GM11168 (cell line): ENCODE data around the gene TC2N.
"Not testable (repeated sequence)": the region's sequence is repeated elsewhere in the genome, so short reads cannot be mapped to it uniquely, and the experiment has no call there.

Experiments used
- in situ Hi-C: fragments of 300-500 bp; cut with MboI; formaldehyde crosslinking; loops from one replicate; pipeline ENCODE4 v1.12.0; 2022; ENCODE audit warnings: low sequenced_read_pairs; ENCODE audit not compliant: unreplicated experiment

The TC2N gene

DNA sequence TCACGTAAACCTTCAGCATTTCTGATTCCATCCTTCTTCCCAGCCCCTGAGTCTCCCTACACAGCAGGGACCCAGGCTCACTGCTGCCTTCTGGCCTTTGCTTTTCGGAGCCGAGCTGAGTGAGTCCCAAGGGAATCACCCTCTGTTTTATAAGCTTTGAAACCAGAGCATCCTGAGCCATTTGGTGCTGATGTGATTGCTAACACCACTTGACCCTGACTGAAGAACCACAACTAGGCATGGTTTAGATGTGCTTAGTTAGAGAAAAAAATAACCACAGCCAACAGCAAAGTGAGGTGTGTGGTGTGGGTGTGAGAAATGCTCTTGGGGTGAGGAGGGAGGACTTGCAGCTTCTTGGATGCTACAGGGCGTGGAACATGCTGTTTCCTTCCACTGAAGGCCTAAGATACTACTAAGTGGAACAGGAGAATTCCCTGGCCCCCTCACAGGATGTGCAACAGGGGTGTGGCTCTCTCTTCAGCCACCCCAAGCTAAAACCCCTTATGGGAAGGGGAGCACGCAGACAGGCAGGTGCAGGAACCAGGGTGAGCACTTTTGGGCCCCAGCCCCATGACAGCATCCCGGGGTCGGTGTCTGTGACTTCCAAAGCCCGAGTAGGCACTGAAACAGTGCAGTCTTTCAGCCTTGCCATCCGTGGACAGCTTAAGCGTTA, at the start of gene TC2N:
Gene TC2N (minus strand): TSS at position 221 of the 673 bp plus-strand sequence. CDS start 53,767 bp downstream, outside the sequence.
- in situ Hi-C loops, result no loop called here

DNA sequence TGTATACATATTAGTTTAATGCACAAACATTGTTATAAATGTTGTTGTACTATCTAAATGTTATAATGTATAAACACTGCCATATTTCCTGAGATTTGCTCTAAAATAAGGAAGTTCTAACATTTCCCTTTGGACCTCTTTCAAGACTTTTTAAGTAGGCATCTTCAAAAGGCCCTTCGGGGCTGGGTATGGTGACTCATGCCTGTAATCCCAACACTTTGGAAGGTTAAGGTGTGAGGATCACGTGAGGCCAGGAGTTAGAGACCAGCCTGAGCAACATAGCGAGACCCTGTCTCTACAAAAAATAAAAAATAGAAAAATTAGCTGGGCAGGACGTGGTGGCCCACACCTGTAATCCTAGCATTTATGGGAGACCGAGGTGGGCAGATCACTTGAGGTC, 44.7 kb upstream of the TC2N start:
- in situ Hi-C loops, result no loop called here

DNA sequence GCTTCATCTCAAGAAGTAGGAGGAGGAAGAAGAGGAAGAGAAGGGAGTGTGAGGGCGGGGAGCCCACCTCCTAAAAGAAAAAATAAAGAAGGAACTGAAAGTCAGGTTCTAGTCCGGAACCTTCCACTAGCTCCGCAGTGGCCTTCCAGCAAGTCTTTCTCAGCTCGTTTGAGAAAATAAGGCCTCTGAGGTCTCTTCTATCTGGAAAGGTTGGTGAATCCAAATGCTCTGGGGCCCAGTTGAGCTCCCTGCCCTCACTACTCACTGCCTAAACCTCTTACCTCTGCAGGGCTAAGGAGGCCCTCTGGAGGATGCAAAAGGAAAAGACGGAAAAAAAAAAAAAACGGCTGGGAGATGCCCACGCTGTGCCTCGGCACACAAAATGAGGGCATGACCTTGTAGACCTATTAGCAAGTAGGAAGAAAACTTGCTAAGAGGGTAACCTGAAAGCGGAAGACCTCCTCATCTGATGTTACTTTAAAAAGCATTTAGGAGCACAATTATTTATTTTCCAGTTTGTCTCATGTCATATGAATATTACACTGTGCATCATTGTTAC, 44.2 kb upstream of the TC2N start:
- in situ Hi-C loops, result no loop called here

DNA sequence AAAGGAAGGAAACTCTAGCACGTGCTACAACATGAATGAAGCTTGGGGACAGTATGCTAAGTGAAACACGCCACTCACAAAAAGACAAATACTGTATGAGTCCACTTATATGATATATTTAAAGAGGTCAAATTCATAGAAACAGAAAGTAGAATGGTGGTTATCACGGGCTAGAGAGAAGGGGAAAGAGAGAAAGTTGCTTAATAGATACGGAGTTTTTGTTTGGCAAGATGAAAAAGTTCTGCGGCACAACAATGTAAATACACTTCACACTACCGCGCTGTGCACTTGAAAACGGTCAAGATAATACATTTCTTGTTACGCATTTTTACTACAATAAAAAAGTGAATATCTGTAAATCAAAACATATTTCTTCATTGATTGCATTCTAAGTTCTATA, 42.9 kb upstream of the TC2N start:
- in situ Hi-C loops, result no loop called here

DNA sequence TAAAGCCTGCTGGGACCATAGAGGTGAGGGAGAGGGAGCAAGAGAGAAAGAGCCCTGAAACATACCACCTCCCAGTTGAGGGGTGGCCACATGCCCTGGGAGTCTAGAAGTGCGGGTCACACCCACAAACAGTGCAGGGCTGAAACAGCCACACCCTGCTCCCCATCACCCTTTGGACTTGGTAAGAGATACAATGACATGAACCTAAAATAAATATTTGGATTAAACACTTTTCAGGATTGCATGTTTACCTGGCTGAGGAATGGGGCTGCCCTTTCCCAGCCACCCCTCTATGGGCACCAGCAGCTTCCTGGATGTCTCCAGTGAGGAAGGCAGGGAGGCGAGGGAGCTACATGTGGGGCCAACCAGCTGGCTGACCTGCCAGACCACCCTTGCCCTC, 39.0 kb upstream of the TC2N start:
- in situ Hi-C loops, result no loop called here

DNA sequence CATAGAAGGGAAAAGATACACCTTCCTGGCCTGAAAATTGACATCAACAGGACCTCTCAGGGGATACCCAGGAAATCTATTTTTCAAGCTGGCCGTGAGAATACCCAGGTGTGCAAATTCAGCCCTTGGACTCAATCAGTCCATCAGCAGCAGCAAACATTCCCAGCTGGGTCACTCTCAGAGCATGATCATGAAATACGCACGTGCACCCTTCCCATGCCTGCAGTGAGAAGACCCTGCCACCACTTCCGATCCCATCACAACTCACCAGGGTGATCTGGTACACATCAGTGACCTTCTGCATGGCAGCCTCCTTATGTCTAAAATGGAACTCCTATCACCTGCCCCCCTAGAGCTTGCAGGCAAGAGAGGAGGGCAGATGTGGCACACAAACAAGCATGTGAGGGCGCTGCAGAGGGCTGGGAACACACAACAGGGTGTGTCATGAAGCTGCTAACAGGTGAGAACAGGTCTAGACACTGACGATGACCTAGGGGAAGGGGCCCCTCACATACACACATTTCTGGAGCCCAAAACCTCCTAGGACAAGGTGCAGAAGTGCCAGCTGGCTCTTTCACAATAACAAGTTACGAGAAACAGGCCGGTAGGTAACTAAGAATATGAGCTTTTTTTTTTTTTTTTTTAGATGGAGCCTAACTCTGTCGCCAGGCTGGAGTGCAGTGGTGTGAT, 37.8 kb upstream of the TC2N start:
- in situ Hi-C loops, result no loop called here

DNA sequence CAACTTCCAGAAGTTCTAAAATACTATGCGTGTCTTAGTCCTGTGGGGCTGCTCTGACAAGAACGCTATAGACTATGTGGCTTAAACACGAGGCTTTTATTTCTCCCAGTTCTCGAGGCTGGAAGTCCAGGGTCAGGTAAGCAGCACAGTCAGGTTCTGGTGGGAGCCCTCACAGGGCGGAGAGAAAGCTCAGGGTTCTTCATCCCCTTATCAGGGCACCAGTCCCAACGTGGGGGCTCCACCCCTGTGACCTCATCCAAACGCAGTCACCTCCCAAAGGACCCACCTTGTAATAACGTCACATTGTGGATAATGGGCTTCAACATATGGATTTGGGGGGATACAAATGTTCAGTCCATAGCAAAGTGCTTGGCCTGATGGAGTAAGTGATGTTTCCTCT, 37.1 kb upstream of the TC2N start:
- in situ Hi-C loops, result no loop called here

DNA sequence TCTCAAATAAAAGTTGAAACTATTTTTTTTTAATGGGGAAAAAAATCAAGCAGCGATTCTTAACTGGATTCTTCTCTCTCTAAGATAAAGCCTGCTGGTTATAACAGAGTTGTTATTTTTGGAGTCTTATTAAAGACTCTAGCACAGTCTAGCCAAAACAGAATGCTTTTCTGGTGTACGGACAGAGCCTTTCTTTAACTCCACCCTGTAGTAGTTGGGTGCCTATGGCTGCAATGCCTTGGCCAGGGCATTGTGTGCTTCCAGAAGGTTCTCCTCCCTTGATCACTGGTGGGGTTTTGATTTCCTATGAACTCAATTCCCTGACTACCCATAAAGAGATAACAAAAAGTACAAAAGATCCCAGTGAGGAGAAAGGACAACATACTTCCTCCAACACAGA, 35.7 kb upstream of the TC2N start:
- in situ Hi-C loops, result no loop called here

DNA sequence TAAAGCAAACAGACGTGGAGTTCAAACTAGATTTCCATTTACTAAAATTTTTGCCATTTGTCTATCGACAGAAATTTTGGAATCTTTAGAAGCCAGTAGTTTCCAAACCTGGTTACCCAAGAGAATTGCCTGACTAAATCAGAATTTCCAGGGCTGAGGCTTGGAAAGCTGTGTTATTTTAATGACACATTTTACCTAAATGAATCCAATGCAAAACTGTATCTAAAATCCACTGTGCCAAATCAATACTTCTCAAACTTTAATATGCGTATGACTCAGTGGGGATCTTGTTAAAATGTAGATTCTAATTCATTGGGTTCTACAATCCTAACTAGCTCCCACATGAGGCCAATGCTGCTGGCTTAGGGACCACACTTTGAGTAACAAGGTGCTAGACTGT, 35.0 kb upstream of the TC2N start:
- in situ Hi-C loops, result no loop called here

DNA sequence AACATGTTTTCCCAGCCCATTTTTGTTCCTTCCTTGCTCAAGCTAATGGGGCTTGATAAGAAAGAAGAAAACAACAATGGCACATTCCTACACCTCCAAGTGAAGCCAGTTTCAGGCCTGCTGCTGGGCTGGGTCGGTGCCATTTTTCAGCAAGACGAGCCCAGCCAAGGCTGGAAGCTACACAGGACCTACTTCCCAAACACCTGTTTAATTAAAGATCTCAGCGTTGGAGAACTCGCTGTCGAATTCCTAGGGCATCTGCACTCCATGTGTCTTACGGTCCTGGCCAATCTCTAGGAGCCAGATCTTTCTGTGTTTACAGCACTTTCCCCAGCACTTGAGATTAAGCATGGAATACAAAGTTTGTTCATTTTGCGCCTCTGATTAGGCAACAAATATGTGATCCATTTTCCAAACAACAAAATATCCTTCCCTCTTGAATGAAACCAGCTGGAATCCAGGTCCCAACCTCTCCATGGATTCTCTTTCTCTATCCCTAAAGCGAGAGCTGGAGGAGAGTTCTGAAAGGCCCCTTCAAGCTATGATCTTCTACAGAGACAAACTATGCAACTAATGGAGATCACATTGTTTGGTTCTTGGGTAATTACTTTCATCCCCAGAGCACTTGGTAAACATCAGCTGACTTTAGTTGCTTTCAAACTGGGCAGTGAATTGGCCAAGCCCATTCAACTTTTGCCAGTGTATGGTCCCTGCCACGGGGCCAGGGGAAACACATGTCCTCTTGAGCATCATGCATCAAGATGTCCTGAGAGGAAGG, 34.3 kb upstream of the TC2N start:
- in situ Hi-C loops, result no loop called here

DNA sequence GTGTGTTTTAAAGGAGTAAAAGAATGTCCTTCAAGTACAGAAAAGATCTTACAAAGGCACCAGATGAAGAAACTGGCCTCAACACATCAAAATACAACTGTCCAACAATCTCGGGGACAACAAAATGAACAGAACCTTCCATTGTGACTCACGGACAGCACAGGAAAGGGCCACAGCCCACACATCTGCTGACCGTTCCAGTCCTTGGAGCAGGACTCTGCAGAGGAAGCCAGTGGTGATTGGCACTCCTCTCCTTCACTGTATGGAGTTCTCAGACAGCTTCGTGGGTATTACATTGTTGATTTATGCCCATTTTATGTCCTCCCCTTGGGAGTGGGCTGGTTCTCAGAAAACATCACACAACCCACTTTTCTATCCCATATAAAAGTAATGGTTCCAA, 32.5 kb upstream of the TC2N start:
- in situ Hi-C loops, result no loop called here

DNA sequence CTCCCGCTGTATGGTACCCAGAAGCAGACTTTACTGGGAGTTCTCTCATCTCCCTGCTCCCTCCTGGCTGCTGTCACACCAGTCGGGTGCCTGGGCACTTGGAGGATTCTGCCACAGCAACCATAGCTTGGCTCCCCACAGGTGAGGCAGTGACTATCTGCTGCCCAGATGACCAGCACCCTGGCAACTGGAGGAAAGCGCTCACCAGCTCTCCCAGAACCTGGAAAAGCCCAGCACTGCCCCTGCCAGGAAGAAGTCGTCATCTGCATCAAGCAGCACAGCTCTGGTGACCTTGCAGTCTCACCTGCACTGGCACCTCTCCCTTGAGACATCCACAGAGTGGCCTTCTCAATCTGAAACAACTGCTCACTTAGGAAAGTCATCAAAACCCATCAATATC, 31.9 kb upstream of the TC2N start:
- in situ Hi-C loops, result no loop called here

DNA sequence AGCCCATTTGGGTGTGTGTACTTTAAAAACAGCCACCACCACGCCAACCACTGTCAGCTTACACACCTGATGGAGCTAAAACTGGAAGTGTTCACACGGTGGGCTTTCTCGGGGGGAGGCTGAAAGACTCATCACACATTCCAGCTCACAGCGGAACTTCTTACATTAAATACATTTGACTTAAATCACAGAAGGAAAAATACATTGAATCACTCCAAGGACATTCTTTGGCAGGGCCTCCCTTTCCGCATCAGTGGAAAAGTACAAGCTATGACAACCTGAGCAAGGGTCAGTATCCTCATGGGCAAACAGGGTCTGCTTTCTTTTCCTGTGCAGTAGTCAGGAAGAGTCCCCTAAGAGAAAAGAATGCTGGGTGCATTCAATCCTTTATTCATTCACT, 31.0 kb upstream of the TC2N start:
- in situ Hi-C loops, result no loop called here

DNA sequence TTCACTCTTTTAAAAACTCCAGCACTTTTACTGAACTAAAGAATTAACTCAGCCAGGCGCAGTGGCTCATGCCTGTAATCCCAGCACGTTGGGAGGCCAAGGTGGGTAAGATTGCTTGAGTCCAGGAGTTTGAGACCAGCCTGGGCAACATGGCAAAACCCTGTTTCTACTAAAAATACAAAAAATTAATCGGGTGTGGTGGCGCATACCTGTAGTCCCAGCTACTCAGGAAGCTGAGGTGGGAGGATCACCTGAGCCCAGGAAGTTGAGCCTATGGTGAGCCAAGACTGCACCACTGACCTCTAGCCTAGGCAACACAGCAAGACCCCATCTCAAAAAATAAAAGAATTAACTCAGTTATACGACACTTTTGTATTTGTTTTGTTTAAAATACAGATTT, 30.4 kb upstream of the TC2N start:
- in situ Hi-C loops, result not testable (repeated sequence)

DNA sequence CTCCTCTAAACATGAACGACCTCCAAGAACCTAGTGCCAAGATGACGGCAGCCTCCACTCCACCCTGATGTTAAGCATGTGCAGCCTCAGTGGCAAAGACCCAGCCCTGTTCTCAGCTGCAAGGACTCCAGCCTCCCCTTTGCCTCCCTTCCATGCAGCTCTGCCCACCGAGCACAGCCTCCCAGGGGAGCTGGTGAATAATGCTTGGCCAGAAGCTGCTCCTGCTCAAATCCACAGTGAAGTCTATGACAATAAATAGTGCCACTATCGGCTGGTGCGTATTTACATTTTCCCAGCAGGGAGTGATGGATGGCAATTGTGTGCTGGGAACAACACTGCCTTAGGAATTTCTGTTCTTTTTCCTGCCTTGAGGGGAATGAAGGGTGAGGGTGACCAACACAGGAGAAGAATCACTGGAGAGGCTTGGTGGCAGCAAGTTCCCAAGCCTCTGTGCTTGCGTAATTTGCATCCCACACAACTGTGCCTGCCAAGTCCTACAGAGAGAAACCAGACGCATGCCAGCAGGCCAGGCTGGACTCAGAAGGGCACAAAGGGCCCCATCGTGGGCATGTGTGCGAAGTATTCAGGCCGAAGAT, 29.9 kb upstream of the TC2N start:
- in situ Hi-C loops, result no loop called here

DNA sequence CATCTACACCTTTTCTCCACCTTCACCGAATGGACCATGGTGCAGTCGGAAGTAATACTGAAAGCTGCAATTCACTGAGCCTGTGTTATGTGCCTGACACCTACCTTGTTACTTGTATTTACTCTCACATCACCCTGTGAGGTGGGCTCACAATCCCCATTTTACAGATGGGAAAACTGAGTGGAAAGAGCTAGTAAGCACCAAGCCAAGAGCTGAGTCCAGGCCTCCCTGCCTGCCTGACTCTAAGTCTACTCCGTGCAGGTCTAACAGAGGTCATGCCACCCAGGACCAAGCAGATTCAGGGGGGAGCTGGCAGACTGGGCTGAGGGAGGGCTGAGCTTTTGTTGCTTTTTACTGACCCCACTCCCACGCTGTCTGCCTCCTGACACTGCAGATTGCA, 29.1 kb upstream of the TC2N start:
- in situ Hi-C loops, result no loop called here

DNA sequence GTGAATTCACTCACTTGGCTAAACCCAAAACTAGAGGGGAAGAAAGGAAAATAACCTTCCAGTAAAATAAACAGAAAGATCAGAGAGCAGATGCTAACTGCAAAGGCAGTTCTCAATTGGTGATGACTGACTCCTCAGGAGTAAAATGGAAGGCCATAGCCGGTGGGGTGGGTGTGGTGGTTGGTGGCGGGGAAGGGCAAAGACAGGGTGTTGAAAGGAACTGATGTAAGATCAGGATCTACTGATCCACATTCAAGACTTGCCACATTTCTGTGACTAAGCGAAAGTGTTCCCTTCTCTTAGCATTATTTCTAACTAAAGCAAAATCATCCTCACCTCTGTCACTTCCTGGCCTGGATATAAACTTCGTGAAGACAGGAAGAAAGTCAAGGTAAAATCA, 26.3 kb upstream of the TC2N start:
- in situ Hi-C loops, result no loop called here

DNA sequence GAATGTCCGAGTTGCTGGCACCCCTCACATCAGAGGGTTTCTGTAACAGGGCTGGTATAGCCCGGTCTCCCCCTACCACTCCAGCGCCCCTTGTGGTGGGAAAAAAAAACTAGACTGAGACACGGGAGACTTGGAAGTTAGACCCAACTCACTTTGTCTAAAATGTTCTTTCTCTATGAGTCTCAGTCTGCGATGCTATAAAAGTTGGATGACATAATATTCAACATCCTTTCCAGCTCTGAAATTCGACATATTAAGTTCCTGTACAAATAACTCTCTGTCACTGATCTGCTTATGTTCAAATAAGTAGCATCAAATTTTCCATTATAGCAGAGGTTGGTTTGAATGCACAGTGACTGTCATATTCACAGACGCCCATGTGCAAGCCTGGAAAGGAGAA, 25.7 kb upstream of the TC2N start:
- in situ Hi-C loops, result no loop called here

DNA sequence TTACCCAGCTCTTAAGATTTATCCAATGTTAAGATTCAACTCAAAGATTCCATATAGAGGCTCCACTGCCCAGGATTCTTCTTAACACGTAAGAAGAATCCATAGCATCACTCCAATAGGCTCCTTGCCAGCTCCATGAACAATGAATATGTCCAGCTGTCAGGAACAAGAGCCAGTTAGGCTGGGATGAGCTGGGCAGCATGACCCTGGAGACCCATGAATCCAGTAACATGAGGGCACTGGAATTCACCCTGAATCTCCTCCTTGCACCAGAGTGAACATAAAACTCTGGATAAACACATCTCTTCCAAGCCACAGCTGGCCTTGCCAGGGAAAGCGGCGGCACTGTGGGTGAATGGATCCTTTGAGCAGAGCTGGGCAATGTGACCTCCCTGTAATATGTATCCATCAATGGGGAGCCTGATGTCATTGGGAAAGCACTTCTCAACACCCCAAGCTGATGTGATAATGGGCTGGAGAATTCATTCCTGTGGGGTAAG, 24.4 kb upstream of the TC2N start:
- in situ Hi-C loops, result no loop called here

DNA sequence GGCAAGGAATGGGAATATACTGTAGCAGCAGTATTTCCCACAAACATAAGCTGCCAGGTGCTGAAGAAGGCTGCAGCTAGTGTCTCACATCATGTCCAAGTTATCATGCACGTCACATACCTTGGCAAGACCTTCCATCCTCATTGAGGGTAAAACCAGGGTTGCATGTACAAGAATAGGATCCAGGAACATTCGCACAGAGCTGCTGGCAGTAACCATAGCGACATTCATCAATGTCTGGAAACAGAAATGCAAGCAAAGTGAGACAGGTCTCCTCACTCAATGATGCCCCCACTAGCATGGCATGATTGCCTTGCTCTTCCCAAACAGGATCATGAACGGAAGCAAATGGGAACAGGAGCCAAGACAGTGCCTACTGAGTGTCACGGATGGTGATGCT, 23.8 kb upstream of the TC2N start:
- in situ Hi-C loops, result no loop called here
